CD14-positive monocyte (primary cell): ENCODE measurements around the gene ACIN1. TPM values are rescaled to one million over a fixed set of nuclear protein-coding genes. Genes with fewer than 3 reads are reported as not detected.
"Not testable (repeated sequence)": the region's sequence is repeated elsewhere in the genome, so short reads cannot be mapped to it uniquely, and the experiment has no call there.

ENCODE experiments used
- DNase-seq, 3 donors: peaks; one replicate each; pipeline ENCODE4 v3.0.0-alpha.2; 2011 to 2022
- H2AFZ ChIP-seq: 2 replicates; pipeline ENCODE4 v1.6.0; 2012; ENCODE audit warnings: mild to moderate bottlenecking, low read depth, low read length, inconsistent platforms; ENCODE audit not compliant: insufficient read depth, poor library complexity, severe bottlenecking
- H3K27ac ChIP-seq, 2 donors: 1 replicate in 1 of 2; 2 replicates in 1 of 2; pipeline ENCODE4 v1.5.1; 2012 to 2013; ENCODE audit warnings: low read length in 2 of 2, control low read depth in 1 of 2, inconsistent platforms in 1 of 2, low read depth in 1 of 2, mild to moderate bottlenecking in 1 of 2
- H3K27me3 ChIP-seq, 2 donors: one replicate each; pipeline versions ENCODE4 v1.6.0 to v1.6.1; 2011 to 2013; ENCODE audit warnings: low read length in 2 of 2; ENCODE audit not compliant: control insufficient read depth in 2 of 2, insufficient read depth in 2 of 2
- H3K36me3 ChIP-seq, 2 donors: replicated peaks in 1 of 2; 1 replicate in 1 of 2; 2 replicates in 1 of 2; pipeline versions ENCODE4 v1.5.1 to v1.6.1; 2012 to 2013; ENCODE audit warnings: low read length in 2 of 2, control low read depth in 1 of 2, inconsistent platforms in 1 of 2, mild to moderate bottlenecking in 1 of 2; ENCODE audit not compliant: insufficient read depth in 2 of 2, control insufficient read depth in 1 of 2
- H3K4me1 ChIP-seq, 2 donors: 1 replicate in 1 of 2; 2 replicates in 1 of 2; pipeline versions ENCODE4 v1.5.1 to v1.6.1; 2012 to 2013; ENCODE audit warnings: low read length in 2 of 2, control low read depth in 1 of 2, inconsistent platforms in 1 of 2, mild to moderate bottlenecking in 1 of 2, moderate library complexity in 1 of 2; ENCODE audit not compliant: insufficient read depth in 2 of 2, control insufficient read depth in 1 of 2
- H3K4me2 ChIP-seq: replicated peaks from 2 replicates; pipeline ENCODE3; 2012; ENCODE audit warnings: low read length, moderate library complexity, mild to moderate bottlenecking; ENCODE audit not compliant: poor library complexity, severe bottlenecking; ENCODE audit errors: extremely low read depth
- H3K4me3 ChIP-seq, 3 experiments: fragments of 200-600 bp in 1 of 3; sonication (generic) in 1 of 3; replicated peaks in 1 of 3; 1 replicate in 2 of 3; 2 replicates in 1 of 3; pipeline ENCODE4 v1.5.1; 2011 to 2013; ENCODE audit warnings: low read length in 3 of 3, mild to moderate bottlenecking in 3 of 3, control low read depth in 2 of 3, low read depth in 2 of 3, inconsistent platforms in 1 of 3, moderate library complexity in 1 of 3
- H3K79me2 ChIP-seq: 2 replicates; pipeline ENCODE4 v1.6.0; 2012; ENCODE audit warnings: mild to moderate bottlenecking, control low read depth, inconsistent platforms, low read length, moderate library complexity; ENCODE audit not compliant: insufficient read depth
- H3K9ac ChIP-seq: 2 replicates; pipeline ENCODE4 v1.6.0; 2017; ENCODE audit warnings: low read length, mild to moderate bottlenecking; ENCODE audit not compliant: insufficient read depth, poor library complexity, severe bottlenecking
- H3K9me3 ChIP-seq, 2 donors: replicated peaks in 1 of 2; 1 replicate in 1 of 2; 2 replicates in 1 of 2; pipeline versions ENCODE4 v1.5.1 to v1.6.1; 2012 to 2013; ENCODE audit warnings: low read length in 2 of 2, control low read depth in 1 of 2; ENCODE audit not compliant: control insufficient read depth in 1 of 2, insufficient read depth in 1 of 2
- H4K20me1 ChIP-seq: 2 replicates; pipeline ENCODE4 v1.6.0; 2012; ENCODE audit warnings: mild to moderate bottlenecking, low read length, control low read depth, moderate library complexity; ENCODE audit not compliant: insufficient read depth
- H3K27ac Mint-ChIP-seq, 7 donors: one replicate each; pipeline ENCODE4 v1.8.0; 2020; ENCODE audit warnings: mild to moderate bottlenecking in 7 of 7, mixed read lengths in 7 of 7, moderate library complexity in 6 of 7, inconsistent platforms in 2 of 7
- H3K27me3 Mint-ChIP-seq, 3 donors: one replicate each; pipeline ENCODE4 v1.8.0; 2021 to 2022; ENCODE audit warnings: low read depth in 3 of 3, mild to moderate bottlenecking in 3 of 3, mixed read lengths in 3 of 3, moderate library complexity in 3 of 3, inconsistent platforms in 1 of 3
- H3K36me3 Mint-ChIP-seq, 2 donors: one replicate each; pipeline ENCODE4 v1.8.0; 2020; ENCODE audit warnings: mixed read lengths in 2 of 2, inconsistent platforms in 1 of 2, mild to moderate bottlenecking in 1 of 2
- H3K4me1 Mint-ChIP-seq: one replicate; pipeline ENCODE4 v1.8.0; 2020; ENCODE audit warnings: mild to moderate bottlenecking, mixed read lengths
- H3K4me3 Mint-ChIP-seq, 2 donors: one replicate each; pipeline ENCODE4 v1.8.0; 2020; ENCODE audit warnings: mild to moderate bottlenecking in 2 of 2, mixed read lengths in 2 of 2, moderate library complexity in 1 of 2
- H3K9me3 Mint-ChIP-seq, 7 donors: one replicate each; pipeline ENCODE4 v1.8.0; 2020 to 2022; ENCODE audit warnings: mixed read lengths in 7 of 7, mild to moderate bottlenecking in 6 of 7, moderate library complexity in 6 of 7, inconsistent platforms in 2 of 7
- WGBS: methylation state at CpG from one replicate; pipeline ENCODE4 v1.1.5; 2013; ENCODE audit warnings: missing lambda C conversion rate; ENCODE audit not compliant: insufficient coverage; 5-methylcytosine and 5-hydroxymethylcytosine counted together
- intact Hi-C, 2 donors: fragments of 100-400 bp; cut with micrococcal nuclease; formaldehyde crosslinking; loops; one replicate each; pipeline versions ENCODE4 v1.15.0 to v1.15.1; 2023
- polyA plus RNA-seq, 3 donors: library from polyadenylated mRNA; depleted of rRNA in 1 of 3; unstranded in 2 of 3; stranded (reverse) in 1 of 3; fragments of 300-500 nt in 2 of 3; fragments of >200 nt in 1 of 3; fragmentation: Illumina TruSeq in 2 of 3; gene quantifications; 1 replicate in 2 of 3; 2 replicates in 1 of 3; pipeline ENCODE4 v1.2.3, GENCODE V29; 2012 to 2021
- TF ChIP-seq, protein P1 (sequence below): fragments of 200-600 bp; IDR thresholded peaks from one replicate; pipeline ENCODE4 v1.8.0; 2022; ENCODE audit warnings: antibody characterized with exemption, mild to moderate bottlenecking

The ACIN1 gene
- polyA plus RNA-seq, 3 donors: 2.8 to 159 (median 5.4) TPM

DNA sequence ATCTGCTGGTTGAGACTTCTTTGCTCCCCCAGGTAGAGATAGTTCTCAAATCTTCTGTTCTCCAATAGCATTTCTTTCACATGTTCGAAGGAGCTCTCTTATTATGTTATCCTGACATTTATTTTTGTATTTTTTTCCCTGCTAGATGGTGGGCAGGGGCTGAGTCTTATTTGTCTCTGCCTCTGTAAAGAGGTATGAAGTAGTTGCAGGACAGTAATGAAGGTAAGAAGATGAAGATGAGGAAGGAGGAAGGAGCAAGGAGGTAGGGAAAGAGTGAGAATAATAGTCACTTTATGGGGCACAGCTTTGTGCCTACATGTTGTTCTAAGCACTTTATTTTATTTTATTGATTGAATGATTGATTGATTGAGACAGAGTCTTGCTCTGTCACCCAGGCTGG lies 14.8 kb upstream of the ACIN1 start:
- no peak overlapping the region for H3K9ac ChIP-seq
- no peaks in the 10 kb centered on the region for H3K9me3 ChIP-seq
- WGBS: no CpG with 5 or more reads among the region's 1 CpG
- no peaks in the 10 kb centered on the region for H3K79me2 ChIP-seq
- no peak for DNase-seq
- H3K36me3 Mint-ChIP-seq: peaks cover 0 to 2% of the 10 kb centered on the region in 2 donors
- H3K4me1 Mint-ChIP-seq: peaks cover 36% of the 10 kb centered on the region
- H3K27ac Mint-ChIP-seq: no peak overlapping the region
- intact Hi-C loops: loop anchor here (5.0 kb wide), 2 partner anchors 32 to 42 kb away; no protein-coding TSS in a partner anchor
- no peak overlapping the region for H3K4me3 Mint-ChIP-seq
- peaks cover 0 to 2% (median 2%) of the 10 kb centered on the region in 3 donors for H3K27me3 Mint-ChIP-seq
- no peaks in the 10 kb centered on the region for H3K27me3 ChIP-seq
- no peak overlapping the region for H3K27ac ChIP-seq
- H3K36me3 ChIP-seq: no peaks in the 10 kb centered on the region
- TF ChIP-seq, protein P1, sequence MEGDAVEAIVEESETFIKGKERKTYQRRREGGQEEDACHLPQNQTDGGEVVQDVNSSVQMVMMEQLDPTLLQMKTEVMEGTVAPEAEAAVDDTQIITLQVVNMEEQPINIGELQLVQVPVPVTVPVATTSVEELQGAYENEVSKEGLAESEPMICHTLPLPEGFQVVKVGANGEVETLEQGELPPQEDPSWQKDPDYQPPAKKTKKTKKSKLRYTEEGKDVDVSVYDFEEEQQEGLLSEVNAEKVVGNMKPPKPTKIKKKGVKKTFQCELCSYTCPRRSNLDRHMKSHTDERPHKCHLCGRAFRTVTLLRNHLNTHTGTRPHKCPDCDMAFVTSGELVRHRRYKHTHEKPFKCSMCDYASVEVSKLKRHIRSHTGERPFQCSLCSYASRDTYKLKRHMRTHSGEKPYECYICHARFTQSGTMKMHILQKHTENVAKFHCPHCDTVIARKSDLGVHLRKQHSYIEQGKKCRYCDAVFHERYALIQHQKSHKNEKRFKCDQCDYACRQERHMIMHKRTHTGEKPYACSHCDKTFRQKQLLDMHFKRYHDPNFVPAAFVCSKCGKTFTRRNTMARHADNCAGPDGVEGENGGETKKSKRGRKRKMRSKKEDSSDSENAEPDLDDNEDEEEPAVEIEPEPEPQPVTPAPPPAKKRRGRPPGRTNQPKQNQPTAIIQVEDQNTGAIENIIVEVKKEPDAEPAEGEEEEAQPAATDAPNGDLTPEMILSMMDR: no peak
- no peak overlapping the region for H3K4me3 ChIP-seq
- H3K9me3 Mint-ChIP-seq: no peaks in the 10 kb centered on the region
- peaks cover 38 to 53% of the 10 kb centered on the region in 2 donors for H3K4me1 ChIP-seq
- H4K20me1 ChIP-seq: no peaks in the 10 kb centered on the region
- no peak overlapping the region for H2AFZ ChIP-seq
- H3K4me2 ChIP-seq: no peak overlapping the region

DNA sequence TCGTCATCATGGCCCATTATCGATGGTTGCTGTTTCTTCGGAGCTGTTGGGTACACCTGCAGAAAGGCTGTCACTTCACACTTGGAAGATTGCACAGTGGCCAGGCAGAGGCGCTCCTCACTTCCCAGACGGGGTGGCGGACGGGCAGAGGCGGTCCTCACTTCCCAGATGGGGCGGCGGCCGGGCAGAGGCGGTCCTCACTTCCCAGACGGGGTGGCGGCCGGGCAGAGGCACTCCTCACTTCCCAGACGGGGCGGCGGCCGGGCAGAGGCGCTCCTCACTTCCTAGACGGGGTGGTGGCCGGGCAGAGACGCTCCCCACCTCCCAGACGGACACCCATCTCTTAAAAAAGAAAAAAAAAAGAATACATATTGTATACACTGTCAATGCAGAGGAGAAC lies 13.2 kb upstream of the ACIN1 start:
- H3K4me3 ChIP-seq, H4K20me1 ChIP-seq, H3K9me3 ChIP-seq, H3K9me3 Mint-ChIP-seq, H3K27me3 Mint-ChIP-seq, H2AFZ ChIP-seq, H3K79me2 ChIP-seq, H3K36me3 Mint-ChIP-seq, H3K4me2 ChIP-seq, H3K27me3 ChIP-seq, H3K9ac ChIP-seq, H3K27ac Mint-ChIP-seq, H3K36me3 ChIP-seq, H3K4me3 Mint-ChIP-seq, H3K27ac ChIP-seq, DNase-seq: not testable (repeated sequence)
- intact Hi-C loops: loop anchor here in 1 of 2 donors (5.0 kb wide), 1 partner anchor 41 kb away; no protein-coding TSS in a partner anchor
- peaks cover 20% of the 10 kb centered on the region for H3K4me1 Mint-ChIP-seq
- WGBS: 96% methylated on average over 4 of the region's 24 CpGs
- H3K4me1 ChIP-seq: peaks cover 22 to 37% of the 10 kb centered on the region in 2 donors

DNA sequence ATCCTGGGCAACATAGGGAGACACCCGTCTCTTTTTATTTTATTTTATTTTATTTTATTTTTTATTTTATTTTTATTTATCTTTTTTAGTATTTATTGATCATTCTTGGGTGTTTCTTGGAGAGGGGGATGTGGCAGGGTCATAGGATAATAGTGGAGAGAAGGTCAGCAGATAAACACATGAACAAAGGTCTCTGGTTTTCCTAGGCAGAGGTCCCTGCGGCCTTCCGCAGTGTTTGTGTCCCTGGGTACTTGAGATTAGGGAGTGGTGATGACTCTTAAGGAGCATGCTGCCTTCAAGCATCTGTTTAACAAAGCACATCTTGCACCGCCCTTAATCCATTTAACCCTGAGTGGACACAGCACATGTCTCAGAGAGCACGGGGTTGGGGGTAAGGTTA lies 12.7 kb upstream of the ACIN1 start:
- not testable (repeated sequence) for H2AFZ ChIP-seq, DNase-seq, H3K4me3 ChIP-seq, H3K9ac ChIP-seq, H3K27me3 Mint-ChIP-seq, H3K9me3 Mint-ChIP-seq, H3K36me3 Mint-ChIP-seq, H3K4me3 Mint-ChIP-seq, H3K27ac ChIP-seq, H3K79me2 ChIP-seq, H3K27me3 ChIP-seq, H3K4me2 ChIP-seq, H3K27ac Mint-ChIP-seq, H3K36me3 ChIP-seq, H4K20me1 ChIP-seq, H3K9me3 ChIP-seq
- no CpG with 5 or more reads among the region's 5 CpGs for WGBS
- intact Hi-C loops: loop anchor here in 1 of 2 donors (5.0 kb wide), 1 partner anchor 40 kb away; no protein-coding TSS in a partner anchor
- peaks cover 16 to 32% of the 10 kb centered on the region in 2 donors for H3K4me1 ChIP-seq
- H3K4me1 Mint-ChIP-seq: peaks cover 20% of the 10 kb centered on the region
